ENCODE results near the gene CDC42EP2. TPM values are rescaled to one million over a fixed set of nuclear protein-coding genes. Genes with fewer than 3 reads are reported as not detected.

The CDC42EP2 gene
- total and polyA plus RNA-seq, 10 of the 15 experiments (the other 5 are each of a cell fraction or from before 2014, with no cell fraction given) = 0.03 to 1.2 (median 0.09) TPM; not detected in 3

- 48% methylated on average over 20 of the region's 20 CpGs for WGBS (ENCODE audit: insufficient coverage, insufficient replicate concordance, low lambda C conversion rate, missing lambda C conversion rate)
- Histone ChIP-seq H3K9ac (ENCODE audit: control insufficient read depth, insufficient read depth, low read length) (no peak overlapping the region), H3K4me3 (no peak overlapping the region), H4K20me1 (ENCODE audit: control insufficient read depth, insufficient read depth) (no peaks in the 10 kb centered on the region), H3K9me3 (replicated peaks; ENCODE audit: control insufficient read depth, insufficient read depth, low read length) (no peaks in the 10 kb centered on the region), H3K27me3 (replicated peaks in 1 of 2; ENCODE audit: control insufficient read depth in 2 of 2, insufficient read depth in 2 of 2, low read length in 1 of 2) (peaks cover 0 to 1% of the 10 kb centered on the region in 2 experiments; a peak in 2 of 4 replicates), H3K36me3 (ENCODE audit: control insufficient read depth in 2 of 2, insufficient read depth in 2 of 2, low read length in 1 of 2) (no peaks in the 10 kb centered on the region), H3K27ac (ENCODE audit: control insufficient read depth, insufficient read depth) (no peak overlapping the region), H3K79me2 (ENCODE audit: control insufficient read depth, insufficient read depth, low read length) (no peaks in the 10 kb centered on the region), H3K4me1 (ENCODE audit: control insufficient read depth, insufficient read depth, low read length) (no peaks in the 10 kb centered on the region), H3K4me2 (ENCODE audit: control insufficient read depth, insufficient read depth) (no peak overlapping the region), H2AFZ (ENCODE audit: control insufficient read depth, low read depth, low read length) (no peak overlapping the region)
- no peak for ATAC-seq
- RAD21 ChIA-PET (ENCODE audit: unreplicated experiment) = interaction anchor here (0.7 to 7.9 kb wide), 20 partner anchors 9 to 469 kb away, joined by 3 to 254 read pairs (median 4); partner anchors contain the start of genes CAPN1, DPF2, POLA2 and TM7SF2
- POLR2A ChIA-PET = interaction anchor here (0.5 to 3.1 kb wide), 5 partner anchors 13 to 91 kb away, joined by 3 to 29 read pairs (median 9); no protein-coding TSS in a partner anchor
- no TSS peak for BruUV-seq (replicated peaks)
- no peak for FAIRE-seq
- SMC1A ChIA-PET (ENCODE audit: uncharacterized antibody, unreplicated experiment) = interaction anchor here (0.6 to 11.6 kb wide), 13 partner anchors 9 to 195 kb away, joined by 3 to 180 read pairs (median 4); partner anchors contain the start of genes DPF2 and POLA2
- no peak for DNase-seq (ENCODE audit: low read depth, low spot score)
- CTCF ChIA-PET = interaction anchor here (0.6 to 15.4 kb wide), 30 partner anchors 8 to 477 kb away, joined by 3 to 351 read pairs (median 6); partner anchors contain the start of genes CDCA5, DPF2, POLA2 and TM7SF2
- intact Hi-C loops (cut with micrococcal nuclease; ENCODE audit: unreplicated experiment) = loop anchor here (5.0 kb wide), 1 partner anchor 196 kb away; no protein-coding TSS in a partner anchor
- in situ Hi-C loops (cut with MboI) = no loop called here
- TF ChIP-seq DPF2 (IDR thresholded peaks at IDR 0.05) (no peak), CTCF (IDR thresholded peaks at IDR 0.05 in 2 of 3, conservative IDR thresholded peaks at IDR 0.05 in 1 of 3; ENCODE audit: control insufficient read depth in 2 of 3, extremely low read depth in 1 of 3, insufficient read depth in 1 of 3, low read depth in 3 of 3, low read length in 3 of 3) (no peak), EP300 (IDR thresholded peaks at IDR 0.05; ENCODE audit: borderline replicate concordance in 1 of 2, control insufficient read depth in 1 of 2, low read depth in 2 of 2, low read length in 2 of 2) (no peak), PAX5 (IDR thresholded peaks at IDR 0.05; ENCODE audit: borderline replicate concordance, low read depth, low read length) (no peak), POLR2A (IDR thresholded peaks at IDR 0.05; ENCODE audit: low read depth, low read length) (no peak), E2F4 (IDR thresholded peaks at IDR 0.05; ENCODE audit: low read depth, low read length) (no peak), RBBP5 (conservative IDR thresholded peaks at IDR 0.05) (no peak), IRF3 (IDR thresholded peaks at IDR 0.05) (no peak), SIN3A (IDR thresholded peaks at IDR 0.05; ENCODE audit: low read depth, low read length) (no peak), RB1 (IDR thresholded peaks at IDR 0.05; ENCODE audit: borderline replicate concordance) (no peak), TCF3 (IDR thresholded peaks at IDR 0.05; ENCODE audit: borderline replicate concordance, insufficient read depth, low read depth, low read length) (no peak), SMAD1 (IDR thresholded peaks at IDR 0.05; ENCODE audit: low read depth, partially characterized antibody) (no peak), TCF12 (IDR thresholded peaks at IDR 0.05; ENCODE audit: low read depth, low read length) (no peak), POLR2AphosphoS2 (IDR thresholded peaks at IDR 0.05; ENCODE audit: low read depth, low read length) (no peak), CEBPZ (IDR thresholded peaks at IDR 0.05; ENCODE audit: low read depth, low read length) (no peak)
Measured at GRCh38 chr11:65316227-65317024, 1.8 kb downstream of the CDC42EP2 start.

Data from GM12878 (cell line).